ENCODE measurements around the gene GRID1. TPM values are rescaled to one million over a fixed set of nuclear protein-coding genes. Genes with fewer than 3 reads are reported as not detected.

GRID1 gene
- total RNA-seq, 4 donors from 2014 or later: 0.40 to 1.9 (median 1.00) TPM

- in situ Hi-C loops (cut with MboI; ENCODE audit: low pct_ligation_motif_present in 1 of 4, low pct_unique_long_range_greater_than_20kb in 1 of 4, low sequenced_read_pairs in 3 of 4) (loop anchor here in 2 of 4 donors (25.0 kb wide), 3 partner anchors 273 to 823 kb away; no protein-coding TSS in a partner anchor), intact Hi-C loops (cut with DNase I; ENCODE audit: low total_unique reads) (no loop called here)
- WGBS, 2 donors (ENCODE audit: low coverage in 1 of 2): 51 to 69% methylated on average over 1 of the region's 1 CpG
- TF ChIP-seq POLR2A (IDR thresholded peaks at IDR 0.05) (no peak), POLR2AphosphoS5 (IDR thresholded peaks at IDR 0.05) (no peak), CTCF (IDR thresholded peaks at IDR 0.05) (no peak), EP300 (IDR thresholded peaks at IDR 0.05; ENCODE audit: low read depth) (no peak)
- DNase-seq: no peak
- peaks cover 31% of the 10 kb centered on the region for H3K27me3 ChIP-seq
- peaks cover 0 to 23% (median 10%) of the 10 kb centered on the region in 4 donors for H3K4me1 ChIP-seq
- no peaks in the 10 kb centered on the region for H3K36me3 ChIP-seq
- no peaks in the 10 kb centered on the region for H3K9me3 ChIP-seq
- no peak overlapping the region for H3K4me3 ChIP-seq
- H3K27ac ChIP-seq: no peak overlapping the region
Observed at GRCh38 chr10:86359954-86360353, 6.6 kb downstream of the GRID1 start.

GRCh38 chr10:86359111-86359510 is 7.5 kb downstream of the GRID1 start:
- TF ChIP-seq EP300 (IDR thresholded peaks at IDR 0.05; ENCODE audit: low read depth): no peak
- no peak for TF ChIP-seq CTCF (IDR thresholded peaks at IDR 0.05)
- no peak for TF ChIP-seq POLR2AphosphoS5 (IDR thresholded peaks at IDR 0.05)
- no peak for TF ChIP-seq POLR2A (IDR thresholded peaks at IDR 0.05)
- DNase-seq: no peak
- no peaks in the 10 kb centered on the region for H3K9me3 ChIP-seq
- no peak overlapping the region for H3K4me3 ChIP-seq
- peaks cover 23% of the 10 kb centered on the region for H3K27me3 ChIP-seq
- H3K27ac ChIP-seq: no peak overlapping the region
- no peaks in the 10 kb centered on the region for H3K36me3 ChIP-seq
- peaks cover 0 to 21% (median 8%) of the 10 kb centered on the region in 4 donors for H3K4me1 ChIP-seq
- intact Hi-C loops (cut with DNase I; ENCODE audit: low total_unique reads) (no loop called here), in situ Hi-C loops (cut with MboI; ENCODE audit: low pct_ligation_motif_present in 1 of 4, low pct_unique_long_range_greater_than_20kb in 1 of 4, low sequenced_read_pairs in 3 of 4) (loop anchor here in 2 of 4 donors (25.0 kb wide), 3 partner anchors 272 to 822 kb away; no protein-coding TSS in a partner anchor)
- WGBS, 2 donors (ENCODE audit: low coverage in 1 of 2): 88 to 96% methylated on average over 1 to 7 of the region's 7 CpGs

- no peak for DNase-seq
- Histone ChIP-seq H3K27ac (no peak overlapping the region), H3K9me3 (no peaks in the 10 kb centered on the region), H3K4me1 (peaks cover 0 to 11% (median 0%) of the 10 kb centered on the region in 4 donors), H3K36me3 (no peaks in the 10 kb centered on the region), H3K4me3 (no peak overlapping the region), H3K27me3 (peaks cover 9% of the 10 kb centered on the region)
- TF ChIP-seq EP300 (IDR thresholded peaks at IDR 0.05; ENCODE audit: low read depth) (no peak), POLR2A (IDR thresholded peaks at IDR 0.05) (no peak), POLR2AphosphoS5 (IDR thresholded peaks at IDR 0.05) (no peak), CTCF (IDR thresholded peaks at IDR 0.05) (no peak)
- WGBS, 2 donors (ENCODE audit: low coverage in 1 of 2): 84% methylated on average over 6 of the region's 9 CpGs; no CpG with 5 or more reads in 1 of the 2 donors
- intact Hi-C loops (cut with DNase I; ENCODE audit: low total_unique reads) (no loop called here), in situ Hi-C loops (cut with MboI; ENCODE audit: low pct_ligation_motif_present in 1 of 4, low pct_unique_long_range_greater_than_20kb in 1 of 4, low sequenced_read_pairs in 3 of 4) (loop anchor here in 2 of 4 donors (25.0 kb wide), 3 partner anchors 270 to 820 kb away; no protein-coding TSS in a partner anchor)
Observed at GRCh38 chr10:86357676-86358075, 8.9 kb downstream of the GRID1 start.

- DNase-seq: no peak
- Histone ChIP-seq H3K36me3 (no peaks in the 10 kb centered on the region), H3K27me3 (peaks cover 2% of the 10 kb centered on the region), H3K9me3 (no peaks in the 10 kb centered on the region), H3K27ac (no peak overlapping the region), H3K4me1 (peaks cover 0 to 11% (median 0%) of the 10 kb centered on the region in 4 donors), H3K4me3 (no peak overlapping the region)
- TF ChIP-seq EP300 (IDR thresholded peaks at IDR 0.05; ENCODE audit: low read depth) (no peak), POLR2AphosphoS5 (IDR thresholded peaks at IDR 0.05) (no peak), POLR2A (IDR thresholded peaks at IDR 0.05) (no peak), CTCF (IDR thresholded peaks at IDR 0.05) (no peak)
- WGBS, 2 donors (ENCODE audit: low coverage in 1 of 2): 67% methylated on average over 1 of the region's 2 CpGs; no CpG with 5 or more reads in 1 of the 2 donors
- in situ Hi-C loops (cut with MboI; ENCODE audit: low pct_ligation_motif_present in 1 of 4, low pct_unique_long_range_greater_than_20kb in 1 of 4, low sequenced_read_pairs in 3 of 4): loop anchor here in 2 of 4 donors (25.0 kb wide), 3 partner anchors 270 to 820 kb away; no protein-coding TSS in a partner anchor
- intact Hi-C loops (cut with DNase I; ENCODE audit: low total_unique reads): no loop called here
Observed at GRCh38 chr10:86357041-86357440, 9.6 kb downstream of the GRID1 start.
